Measurements from ENCODE around the gene RASAL2.

DNA sequence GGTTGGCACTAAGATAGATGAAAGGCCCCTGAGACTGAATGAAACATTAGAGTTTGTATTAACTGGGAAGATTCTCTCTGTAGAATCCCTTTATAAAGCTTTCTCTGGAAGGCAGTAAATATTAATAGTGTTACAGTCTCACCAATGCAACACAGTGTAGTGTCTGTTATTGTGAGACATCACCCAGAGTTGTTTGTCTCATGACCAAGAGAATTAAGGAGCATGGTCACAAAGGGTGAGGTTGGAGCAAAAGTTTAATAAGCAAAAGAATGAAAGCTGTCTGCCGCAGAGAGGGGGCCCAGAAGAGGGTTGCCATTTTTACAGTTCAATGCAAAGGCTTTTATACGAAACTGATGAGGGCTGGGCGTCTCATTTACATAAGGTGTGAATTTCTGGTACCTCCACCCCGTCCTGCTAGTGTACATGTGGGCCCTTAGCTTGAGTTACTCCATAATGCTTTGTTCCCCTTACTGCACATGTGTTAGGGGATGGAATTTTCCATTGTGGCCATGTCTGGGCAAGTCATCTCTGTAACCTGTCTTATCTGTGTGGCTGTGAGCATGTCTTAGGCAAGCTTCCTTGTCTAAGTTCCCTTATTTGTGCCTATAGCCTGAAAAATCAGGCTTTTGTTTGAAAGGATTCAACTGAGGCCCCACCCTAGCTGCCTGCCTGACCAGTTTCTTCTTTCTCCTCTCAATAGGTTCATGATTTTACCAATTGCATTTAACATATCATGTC is 184.1 kb downstream of the RASAL2 start:
- no peak for TF ChIP-seq EZH2phosphoT487 (IDR thresholded peaks at IDR 0.05; ENCODE audit: low read depth)
- TF ChIP-seq, protein P1, sequence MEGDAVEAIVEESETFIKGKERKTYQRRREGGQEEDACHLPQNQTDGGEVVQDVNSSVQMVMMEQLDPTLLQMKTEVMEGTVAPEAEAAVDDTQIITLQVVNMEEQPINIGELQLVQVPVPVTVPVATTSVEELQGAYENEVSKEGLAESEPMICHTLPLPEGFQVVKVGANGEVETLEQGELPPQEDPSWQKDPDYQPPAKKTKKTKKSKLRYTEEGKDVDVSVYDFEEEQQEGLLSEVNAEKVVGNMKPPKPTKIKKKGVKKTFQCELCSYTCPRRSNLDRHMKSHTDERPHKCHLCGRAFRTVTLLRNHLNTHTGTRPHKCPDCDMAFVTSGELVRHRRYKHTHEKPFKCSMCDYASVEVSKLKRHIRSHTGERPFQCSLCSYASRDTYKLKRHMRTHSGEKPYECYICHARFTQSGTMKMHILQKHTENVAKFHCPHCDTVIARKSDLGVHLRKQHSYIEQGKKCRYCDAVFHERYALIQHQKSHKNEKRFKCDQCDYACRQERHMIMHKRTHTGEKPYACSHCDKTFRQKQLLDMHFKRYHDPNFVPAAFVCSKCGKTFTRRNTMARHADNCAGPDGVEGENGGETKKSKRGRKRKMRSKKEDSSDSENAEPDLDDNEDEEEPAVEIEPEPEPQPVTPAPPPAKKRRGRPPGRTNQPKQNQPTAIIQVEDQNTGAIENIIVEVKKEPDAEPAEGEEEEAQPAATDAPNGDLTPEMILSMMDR (IDR thresholded peaks at IDR 0.05; ENCODE audit: low read depth, low read length) = no peak
